HepG2 (cell line): ENCODE data around the gene N4BP2L1. TPM values are rescaled to one million over a fixed set of nuclear protein-coding genes. Genes with fewer than 3 reads are reported as not detected.

ENCODE experiments used
- ADNP ChIP-seq: sonication (generic); formaldehyde crosslinking; IDR thresholded peaks from 2 replicates; pipeline ENCODE4 v1.4.0; 2020; ENCODE audit warnings: missing genetic modification reagents
- ARHGAP35 ChIP-seq: sonication (generic); formaldehyde crosslinking; IDR thresholded peaks from 2 replicates; pipeline ENCODE4 v1.9.0; 2022; ENCODE audit warnings: mild to moderate bottlenecking, inconsistent platforms, moderate library complexity, missing genetic modification reagents, borderline replicate concordance
- ATM ChIP-seq: fragments of 450-650 bp; IDR thresholded peaks from 2 replicates; pipeline ENCODE4 v1.7.1; 2017; ENCODE audit warnings: mild to moderate bottlenecking, borderline replicate concordance
- CHCHD3 ChIP-seq: sonication (generic); formaldehyde crosslinking; IDR thresholded peaks from 2 replicates; pipeline ENCODE4 v1.8.0; 2022; ENCODE audit warnings: mild to moderate bottlenecking, missing genetic modification reagents, moderate library complexity
- CHD4 ChIP-seq: fragments of 200-600 bp; sonication (generic); IDR thresholded peaks from 2 replicates; pipeline ENCODE4 v1.7.0; 2017; ENCODE audit warnings: mild to moderate bottlenecking, low read length, borderline replicate concordance
- ELF3 ChIP-seq: IDR thresholded peaks from 2 replicates; pipeline ENCODE4 v1.6.1; 2016; ENCODE audit warnings: missing genetic modification reagents, missing compliant biosample characterization
- GATAD2A ChIP-seq: IDR thresholded peaks from 2 replicates; pipeline ENCODE4 v1.6.1; 2016
- MAF1 ChIP-seq: sonication (generic); formaldehyde crosslinking; IDR thresholded peaks from 2 replicates; pipeline ENCODE4 v1.5.0; 2020; ENCODE audit warnings: missing genetic modification reagents, borderline replicate concordance
- MAFF ChIP-seq: IDR thresholded peaks from 2 replicates; pipeline ENCODE4 v1.6.1; 2011; ENCODE audit warnings: low read depth, low read length, improper control_type of control experiment
- NPAS2 ChIP-seq: sonication (generic); formaldehyde crosslinking; IDR thresholded peaks from 2 replicates; pipeline ENCODE4 v1.8.0; 2022; ENCODE audit warnings: mild to moderate bottlenecking, missing genetic modification reagents, borderline replicate concordance
- NR2C2 ChIP-seq: sonication (generic); formaldehyde crosslinking; IDR thresholded peaks from 2 replicates; pipeline ENCODE4 v1.4.0; 2020; ENCODE audit warnings: missing genetic modification reagents, mild to moderate bottlenecking, moderate library complexity, borderline replicate concordance
- PCBP2 ChIP-seq: fragments of 200-400 bp; formaldehyde crosslinking; optimal IDR thresholded peaks from 2 replicates; pipeline ENCODE3; 2018; ENCODE audit warnings: low read length, low read depth; ENCODE audit not compliant: poor library complexity, severe bottlenecking
- PHF8 ChIP-seq: sonication (generic); formaldehyde crosslinking; IDR thresholded peaks from 2 replicates; pipeline ENCODE4 v1.5.0; 2020; ENCODE audit warnings: missing genetic modification reagents
- PPARG ChIP-seq: conservative IDR thresholded peaks from 2 replicates; pipeline ENCODE4 v1.6.1; 2016; ENCODE audit warnings: missing biosample characterization, missing genetic modification reagents
- RARG ChIP-seq: sonication (generic); formaldehyde crosslinking; IDR thresholded peaks from 2 replicates; pipeline ENCODE4 v1.4.0; 2020; ENCODE audit warnings: low read depth, mild to moderate bottlenecking, missing genetic modification reagents
- RCOR2 ChIP-seq: IDR thresholded peaks from 2 replicates; pipeline ENCODE4 v1.6.1; 2016; ENCODE audit warnings: missing biosample characterization, missing genetic modification reagents
- SMAD3 ChIP-seq: sonication (generic); formaldehyde crosslinking; IDR thresholded peaks from 2 replicates; pipeline ENCODE4 v1.4.0; 2020; ENCODE audit warnings: missing genetic modification reagents
- TOE1 ChIP-seq: sonication (generic); formaldehyde crosslinking; IDR thresholded peaks from 2 replicates; pipeline ENCODE4 v1.4.0; 2020; ENCODE audit warnings: mild to moderate bottlenecking, missing genetic modification reagents
- ZNF326 ChIP-seq: sonication (generic); formaldehyde crosslinking; IDR thresholded peaks from 2 replicates; pipeline ENCODE4 v1.4.0; 2020; ENCODE audit warnings: missing genetic modification reagents, borderline replicate concordance
- ZNF670 ChIP-seq: sonication (generic); formaldehyde crosslinking; IDR thresholded peaks from 2 replicates; pipeline ENCODE4 v1.8.0; 2022; ENCODE audit warnings: mild to moderate bottlenecking, missing genetic modification reagents, borderline replicate concordance
- ZNF777 ChIP-seq: sonication (generic); formaldehyde crosslinking; IDR thresholded peaks from 2 replicates; pipeline ENCODE4 v1.4.0; 2020; ENCODE audit warnings: missing genetic modification reagents
- polyA plus RNA-seq, 8 experiments: library from polyadenylated mRNA; depleted of rRNA in 3 of 8; stranded (reverse) in 7 of 8; unstranded in 1 of 8; fragments of >200 nt; fragmentation: Illumina TruSeq in 4 of 8; extraction: Trizol in 4 of 8; gene quantifications; 2 replicates each; pipeline versions ENCODE4 v1.2.1 to v1.2.3, GENCODE V29; 2011 to 2016; ENCODE audit warnings: low read depth in 4 of 8, missing spikeins in 1 of 8, mixed read lengths in 1 of 8; ENCODE audit not compliant: insufficient read depth in 1 of 8
- total RNA-seq, 5 experiments: library from RNA; depleted of rRNA; stranded (reverse); fragments of >200 nt; fragmentation: Illumina TruSeq; extraction: Trizol; gene quantifications; 2 replicates each; pipeline ENCODE4 v1.2.3, GENCODE V29; 2016; ENCODE audit warnings: low read depth in 1 of 5
- TF ChIP-seq, protein P1 (sequence below): IDR thresholded peaks from 2 replicates; pipeline ENCODE4 v1.6.1; 2016; ENCODE audit warnings: low read depth, control low read depth
- TF ChIP-seq, protein P2 (sequence below): sonication (generic); formaldehyde crosslinking; IDR thresholded peaks from 2 replicates; pipeline ENCODE4 v1.5.0; 2020; ENCODE audit warnings: missing genetic modification reagents
- TF ChIP-seq, protein P3 (sequence below): sonication (generic); formaldehyde crosslinking; IDR thresholded peaks from 2 replicates; pipeline ENCODE4 v1.4.0; 2020; ENCODE audit warnings: mild to moderate bottlenecking, missing genetic modification reagents
- TF ChIP-seq, protein P4 (sequence below): sonication (generic); formaldehyde crosslinking; IDR thresholded peaks from 2 replicates; pipeline ENCODE4 v1.4.0; 2020; ENCODE audit warnings: missing genetic modification reagents, borderline replicate concordance
- TF ChIP-seq, protein P5 (sequence below): sonication (generic); formaldehyde crosslinking; IDR thresholded peaks from 2 replicates; pipeline ENCODE4 v1.4.0; 2020; ENCODE audit warnings: mild to moderate bottlenecking, missing genetic modification reagents

N4BP2L1 gene
- total and polyA plus RNA-seq, 2 of the 13 experiments (the other 11 are each of a cell fraction or from before 2014, with no cell fraction given): 13.2 to 34.5 TPM

DNA sequence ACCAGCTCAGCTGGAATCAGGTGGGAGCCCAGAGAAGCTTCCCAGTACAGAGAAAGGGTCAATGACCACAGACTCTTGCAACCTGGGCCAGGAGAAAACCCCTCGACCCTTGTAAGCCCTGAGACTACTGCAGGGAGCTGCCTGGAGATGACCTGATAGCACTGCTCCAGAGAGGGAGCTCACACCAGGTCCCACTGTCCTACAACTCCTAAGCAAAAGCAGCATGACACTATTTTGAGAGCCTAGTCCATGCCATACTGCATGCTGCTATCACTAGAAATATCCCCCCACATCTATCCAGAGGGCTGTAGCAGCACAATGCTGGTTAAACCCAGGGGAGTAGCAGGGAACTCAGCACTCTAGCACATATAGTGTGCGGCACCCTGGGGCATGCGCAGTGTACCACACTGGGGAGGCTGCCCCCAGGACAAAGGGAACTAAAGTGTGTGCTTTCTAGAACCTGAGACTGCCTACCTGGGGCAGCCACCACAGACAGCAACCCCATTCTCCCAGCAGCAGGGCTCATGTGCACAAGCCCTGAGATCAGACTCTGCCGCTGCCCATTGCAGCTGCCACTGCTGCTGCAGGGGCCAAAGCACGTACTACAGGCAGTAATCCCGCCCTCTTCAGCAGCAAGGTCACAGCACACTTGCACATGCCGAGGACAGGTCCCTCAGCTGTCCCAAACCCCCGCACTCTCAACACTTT, 27.1 kb upstream of the N4BP2L1 start (continued):
- no peak for TF ChIP-seq CHD4
- TF ChIP-seq ATM: no peak
- 0 out of 2 replicates have a peak, but pooled peaks have one; percentile 22 for TF ChIP-seq ADNP (CRISPR knock-in tag)
- no peak for TF ChIP-seq PCBP2
- no peak for TF ChIP-seq RARG (CRISPR knock-in tag)
- TF ChIP-seq, protein P1, sequence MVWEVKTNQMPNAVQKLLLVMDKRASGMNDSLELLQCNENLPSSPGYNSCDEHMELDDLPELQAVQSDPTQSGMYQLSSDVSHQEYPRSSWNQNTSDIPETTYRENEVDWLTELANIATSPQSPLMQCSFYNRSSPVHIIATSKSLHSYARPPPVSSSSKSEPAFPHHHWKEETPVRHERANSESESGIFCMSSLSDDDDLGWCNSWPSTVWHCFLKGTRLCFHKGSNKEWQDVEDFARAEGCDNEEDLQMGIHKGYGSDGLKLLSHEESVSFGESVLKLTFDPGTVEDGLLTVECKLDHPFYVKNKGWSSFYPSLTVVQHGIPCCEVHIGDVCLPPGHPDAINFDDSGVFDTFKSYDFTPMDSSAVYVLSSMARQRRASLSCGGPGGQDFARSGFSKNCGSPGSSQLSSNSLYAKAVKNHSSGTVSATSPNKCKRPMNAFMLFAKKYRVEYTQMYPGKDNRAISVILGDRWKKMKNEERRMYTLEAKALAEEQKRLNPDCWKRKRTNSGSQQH: no peak
- TF ChIP-seq ELF3 (CRISPR knock-in tag): no peak
- TF ChIP-seq, protein P2, sequence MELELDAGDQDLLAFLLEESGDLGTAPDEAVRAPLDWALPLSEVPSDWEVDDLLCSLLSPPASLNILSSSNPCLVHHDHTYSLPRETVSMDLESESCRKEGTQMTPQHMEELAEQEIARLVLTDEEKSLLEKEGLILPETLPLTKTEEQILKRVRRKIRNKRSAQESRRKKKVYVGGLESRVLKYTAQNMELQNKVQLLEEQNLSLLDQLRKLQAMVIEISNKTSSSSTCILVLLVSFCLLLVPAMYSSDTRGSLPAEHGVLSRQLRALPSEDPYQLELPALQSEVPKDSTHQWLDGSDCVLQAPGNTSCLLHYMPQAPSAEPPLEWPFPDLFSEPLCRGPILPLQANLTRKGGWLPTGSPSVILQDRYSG (CRISPR knock-in tag): no peak
- TF ChIP-seq MAF1 (CRISPR knock-in tag): no peak
- TF ChIP-seq RCOR2 (CRISPR knock-in tag): no peak
- TF ChIP-seq, protein P3, sequence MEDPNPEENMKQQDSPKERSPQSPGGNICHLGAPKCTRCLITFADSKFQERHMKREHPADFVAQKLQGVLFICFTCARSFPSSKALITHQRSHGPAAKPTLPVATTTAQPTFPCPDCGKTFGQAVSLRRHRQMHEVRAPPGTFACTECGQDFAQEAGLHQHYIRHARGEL: no peak
- no peak for TF ChIP-seq NR2C2 (CRISPR knock-in tag)
- TF ChIP-seq PPARG (CRISPR knock-in tag): no peak
- TF ChIP-seq ARHGAP35 (CRISPR knock-in tag): no peak
- TF ChIP-seq ZNF777 (CRISPR knock-in tag): no peak
- 0 out of 2 replicates have a peak, but pooled peaks have one; percentile 15 for TF ChIP-seq GATAD2A
- no peak for TF ChIP-seq NPAS2
- TF ChIP-seq, protein P4, sequence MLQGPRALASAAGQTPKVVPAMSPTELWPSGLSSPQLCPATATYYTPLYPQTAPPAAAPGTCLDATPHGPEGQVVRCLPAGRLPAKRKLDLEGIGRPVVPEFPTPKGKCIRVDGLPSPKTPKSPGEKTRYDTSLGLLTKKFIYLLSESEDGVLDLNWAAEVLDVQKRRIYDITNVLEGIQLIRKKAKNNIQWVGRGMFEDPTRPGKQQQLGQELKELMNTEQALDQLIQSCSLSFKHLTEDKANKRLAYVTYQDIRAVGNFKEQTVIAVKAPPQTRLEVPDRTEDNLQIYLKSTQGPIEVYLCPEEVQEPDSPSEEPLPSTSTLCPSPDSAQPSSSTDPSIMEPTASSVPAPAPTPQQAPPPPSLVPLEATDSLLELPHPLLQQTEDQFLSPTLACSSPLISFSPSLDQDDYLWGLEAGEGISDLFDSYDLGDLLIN (CRISPR knock-in tag): no peak
- TF ChIP-seq ZNF670: no peak
- TF ChIP-seq PHF8 (CRISPR knock-in tag): no peak
- 0 out of 2 replicates have a peak, but pooled peaks have one; percentile 33 for TF ChIP-seq SMAD3 (CRISPR knock-in tag)
- TF ChIP-seq, protein P5, sequence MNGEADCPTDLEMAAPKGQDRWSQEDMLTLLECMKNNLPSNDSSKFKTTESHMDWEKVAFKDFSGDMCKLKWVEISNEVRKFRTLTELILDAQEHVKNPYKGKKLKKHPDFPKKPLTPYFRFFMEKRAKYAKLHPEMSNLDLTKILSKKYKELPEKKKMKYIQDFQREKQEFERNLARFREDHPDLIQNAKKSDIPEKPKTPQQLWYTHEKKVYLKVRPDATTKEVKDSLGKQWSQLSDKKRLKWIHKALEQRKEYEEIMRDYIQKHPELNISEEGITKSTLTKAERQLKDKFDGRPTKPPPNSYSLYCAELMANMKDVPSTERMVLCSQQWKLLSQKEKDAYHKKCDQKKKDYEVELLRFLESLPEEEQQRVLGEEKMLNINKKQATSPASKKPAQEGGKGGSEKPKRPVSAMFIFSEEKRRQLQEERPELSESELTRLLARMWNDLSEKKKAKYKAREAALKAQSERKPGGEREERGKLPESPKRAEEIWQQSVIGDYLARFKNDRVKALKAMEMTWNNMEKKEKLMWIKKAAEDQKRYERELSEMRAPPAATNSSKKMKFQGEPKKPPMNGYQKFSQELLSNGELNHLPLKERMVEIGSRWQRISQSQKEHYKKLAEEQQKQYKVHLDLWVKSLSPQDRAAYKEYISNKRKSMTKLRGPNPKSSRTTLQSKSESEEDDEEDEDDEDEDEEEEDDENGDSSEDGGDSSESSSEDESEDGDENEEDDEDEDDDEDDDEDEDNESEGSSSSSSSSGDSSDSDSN (CRISPR knock-in tag): peak; percentile 28; the same call in 1 of the 2 replicates
- no peak for TF ChIP-seq ZNF326 (CRISPR knock-in tag)
- no peak for TF ChIP-seq MAFF
- no peak for TF ChIP-seq CHCHD3 (CRISPR knock-in tag)
- TF ChIP-seq TOE1 (CRISPR knock-in tag): no peak
